Measurements from ENCODE around the gene CX3CL1. TPM values are rescaled to one million over a fixed set of nuclear protein-coding genes. Genes with fewer than 3 reads are reported as not detected.

Gene CX3CL1
- under 0.01 TPM in 1 of 2 replicates, not detected in the other for total RNA-seq

GRCh38 chr16:57372372-57373116 lies at the start of gene CX3CL1:
Gene CX3CL1 (plus strand): TSS chr16:57372490. CDS start chr16:57372569, 79 bp downstream.

GRCh38 chr16:57358527-57359095 lies 13.7 kb upstream of the CX3CL1 start, which contains the start of gene CCL22:
Gene CCL22 (plus strand): TSS chr16:57358783. CDS start chr16:57358817, 34 bp downstream.

GRCh38 chr16:57403965-57404817 lies 31.9 kb downstream of the CX3CL1 start, which contains the start of gene CCL17:
Gene CCL17 (plus strand): TSS chr16:57404767. CDS start chr16:57413933, 9,166 bp downstream.

Small RNA genes lying within 50 kb of the gene (small RNA-seq; reads per million reads assigned to genes)
- not detected for gene AC108081.1

Other genes starting within 250 kb of the CX3CL1 start
- 49.9 and 57.2 TPM in 2 replicates for gene PSME3IP1, start 186.5 kb upstream of the CX3CL1 start, total RNA-seq
- gene RSPRY1, start 186.2 kb upstream of the CX3CL1 start, total RNA-seq: 70.7 and 79.7 TPM in 2 replicates
- 85.2 and 106 TPM in 2 replicates for gene ARL2BP, start 127.2 kb upstream of the CX3CL1 start, total RNA-seq
- gene PLLP, start 87.8 kb upstream of the CX3CL1 start, total RNA-seq: 1.3 and 7.5 TPM in 2 replicates
- not detected in 2 replicates for gene CCL22, start 13.7 kb upstream of the CX3CL1 start, total RNA-seq
- not detected in 2 replicates for gene CCL17, start 32.3 kb downstream of the CX3CL1 start, total RNA-seq
- 33.0 and 49.6 TPM in 2 replicates for gene CIAPIN1, start 74.9 kb downstream of the CX3CL1 start, total RNA-seq
- 31.4 and 41.5 TPM in 2 replicates for gene COQ9, start 75.0 kb downstream of the CX3CL1 start, total RNA-seq
- gene POLR2C, start 90.2 kb downstream of the CX3CL1 start, total RNA-seq: 106 and 118 TPM in 2 replicates
- 59.3 and 74.5 TPM in 2 replicates for gene DOK4, start 114.0 kb downstream of the CX3CL1 start, total RNA-seq
- 13.2 and 16.9 TPM in 2 replicates for gene CCDC102A, start 164.1 kb downstream of the CX3CL1 start, total RNA-seq
- gene ADGRG5, start 170.2 kb downstream of the CX3CL1 start, total RNA-seq: 0.11 TPM in 1 of 2 replicates, not detected in the other